Activated naive CD4-positive, alpha-beta T cell treated with Interleukin-2 at 50 U/mL for 16 hours (primary cell): Measurements from ENCODE around the gene CMTR1.
"Not testable (repeated sequence)": the region's sequence is repeated elsewhere in the genome, so short reads cannot be mapped to it uniquely, and the experiment has no call there.

Experiments
- DNase-seq: peaks from one replicate; pipeline ENCODE4 v3.0.0-alpha.2; 2020

The CMTR1 gene

GRCh38 chr6:37435373-37435772 is 2.4 kb downstream of the CMTR1 start:
- DNase-seq: no peak

GRCh38 chr6:37435816-37436215 is 2.8 kb downstream of the CMTR1 start:
- no peak for DNase-seq

GRCh38 chr6:37438930-37439329 is 5.9 kb downstream of the CMTR1 start:
- DNase-seq: no peak

GRCh38 chr6:37441651-37442050 is 8.6 kb downstream of the CMTR1 start:
- DNase-seq: no peak

GRCh38 chr6:37442416-37443215 is 9.6 kb downstream of the CMTR1 start:
- DNase-seq: no peak

- not testable (repeated sequence) for DNase-seq
Measured at GRCh38 chr6:37443216-37443542, 10.2 kb downstream of the CMTR1 start.

- no peak for DNase-seq
Measured at GRCh38 chr6:37449984-37450383, 17.0 kb downstream of the CMTR1 start.

GRCh38 chr6:37451441-37452193 is 18.6 kb downstream of the CMTR1 start:
- DNase-seq: no peak

GRCh38 chr6:37452522-37452921 is 19.5 kb downstream of the CMTR1 start:
- DNase-seq: no peak

GRCh38 chr6:37454420-37455140 is 21.6 kb downstream of the CMTR1 start:
- DNase-seq: no peak

- no peak for DNase-seq
Measured at GRCh38 chr6:37456126-37456525, 23.1 kb downstream of the CMTR1 start.

- no peak for DNase-seq
Measured at GRCh38 chr6:37456816-37457560, 24.0 kb downstream of the CMTR1 start.

- no peak for DNase-seq
Measured at GRCh38 chr6:37459981-37460800, 27.2 kb downstream of the CMTR1 start.

- DNase-seq: no peak
Measured at GRCh38 chr6:37460805-37461204, 27.8 kb downstream of the CMTR1 start.

GRCh38 chr6:37463110-37463509 is 30.1 kb downstream of the CMTR1 start:
- DNase-seq: no peak

- no peak for DNase-seq
Measured at GRCh38 chr6:37467718-37468117, 34.7 kb downstream of the CMTR1 start.

GRCh38 chr6:37473364-37474095 is 40.5 kb downstream of the CMTR1 start:
- no peak for DNase-seq

GRCh38 chr6:37474316-37474715 is 41.3 kb downstream of the CMTR1 start:
- no peak for DNase-seq

GRCh38 chr6:37477191-37477590 is 44.2 kb downstream of the CMTR1 start:
- DNase-seq: no peak

- DNase-seq: no peak
Measured at GRCh38 chr6:37477656-37478435, 44.8 kb downstream of the CMTR1 start.

- DNase-seq: no peak
Measured at GRCh38 chr6:37478827-37479226, 45.8 kb downstream of the CMTR1 start.
